SU-DHL-6 (cell line): ENCODE results near the gene RABL3.

Experiments used
- CTCF ChIP-seq: fragments of 200-600 bp; sonication (generic); IDR thresholded peaks from one replicate; pipeline ENCODE4 v1.5.1; 2017; ENCODE audit warnings: antibody characterized with exemption, mild to moderate bottlenecking, low read length, moderate library complexity; ENCODE audit not compliant: insufficient read depth, poor library complexity, severe bottlenecking
- EZH2phosphoT487 ChIP-seq: fragments of 200-600 bp; sonication (generic), shearing (Covaris generic); conservative IDR thresholded peaks from 2 replicates; pipeline ENCODE4 v1.6.1; 2018; ENCODE audit warnings: mild to moderate bottlenecking, antibody characterized with exemption, low read length, moderate library complexity, mixed read lengths

- TF ChIP-seq CTCF (no peak), EZH2phosphoT487 (no peak)
These were observed 61.3 kb downstream of the RABL3 start for GRCh38 chr3:120681018-120681417.
